DND-41 (cell line): Measurements from ENCODE around the gene HAUS5.

Experiments used
- EZH2 ChIP-seq: IDR thresholded peaks from 3 replicates; pipeline ENCODE4 v1.6.1; 2012; ENCODE audit warnings: borderline replicate concordance, low read depth, mild to moderate bottlenecking, moderate library complexity, low read length, inconsistent platforms; ENCODE audit not compliant: severe bottlenecking
- TF ChIP-seq, protein P1 (sequence below): IDR thresholded peaks from 2 replicates; pipeline ENCODE4 v1.5.1; 2012; ENCODE audit warnings: borderline replicate concordance, low read length, moderate library complexity, mild to moderate bottlenecking; ENCODE audit not compliant: poor library complexity, severe bottlenecking; ENCODE audit errors: extremely low read depth

DNA sequence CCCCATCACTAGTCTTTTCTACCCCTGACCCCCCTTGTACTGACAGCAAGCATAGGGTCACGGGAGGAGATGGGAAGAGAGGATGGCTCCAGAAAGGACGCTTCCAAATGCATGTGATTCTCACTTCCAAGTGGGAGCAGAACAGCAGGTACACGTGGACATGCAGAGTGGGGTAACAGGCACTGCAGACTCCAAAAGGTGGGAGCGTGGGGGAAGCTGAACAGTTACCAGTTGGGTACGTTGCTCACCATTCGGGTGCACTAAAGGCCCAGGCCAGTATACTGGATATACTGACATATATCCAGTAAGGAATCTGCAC, 26.7 kb downstream of the HAUS5 start:
- TF ChIP-seq, protein P1, sequence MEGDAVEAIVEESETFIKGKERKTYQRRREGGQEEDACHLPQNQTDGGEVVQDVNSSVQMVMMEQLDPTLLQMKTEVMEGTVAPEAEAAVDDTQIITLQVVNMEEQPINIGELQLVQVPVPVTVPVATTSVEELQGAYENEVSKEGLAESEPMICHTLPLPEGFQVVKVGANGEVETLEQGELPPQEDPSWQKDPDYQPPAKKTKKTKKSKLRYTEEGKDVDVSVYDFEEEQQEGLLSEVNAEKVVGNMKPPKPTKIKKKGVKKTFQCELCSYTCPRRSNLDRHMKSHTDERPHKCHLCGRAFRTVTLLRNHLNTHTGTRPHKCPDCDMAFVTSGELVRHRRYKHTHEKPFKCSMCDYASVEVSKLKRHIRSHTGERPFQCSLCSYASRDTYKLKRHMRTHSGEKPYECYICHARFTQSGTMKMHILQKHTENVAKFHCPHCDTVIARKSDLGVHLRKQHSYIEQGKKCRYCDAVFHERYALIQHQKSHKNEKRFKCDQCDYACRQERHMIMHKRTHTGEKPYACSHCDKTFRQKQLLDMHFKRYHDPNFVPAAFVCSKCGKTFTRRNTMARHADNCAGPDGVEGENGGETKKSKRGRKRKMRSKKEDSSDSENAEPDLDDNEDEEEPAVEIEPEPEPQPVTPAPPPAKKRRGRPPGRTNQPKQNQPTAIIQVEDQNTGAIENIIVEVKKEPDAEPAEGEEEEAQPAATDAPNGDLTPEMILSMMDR = no peak
- no peak for TF ChIP-seq EZH2
